ENCODE results near the gene DRG2. TPM values are rescaled to one million over a fixed set of nuclear protein-coding genes. Genes with fewer than 3 reads are reported as not detected.

The DRG2 gene
- total RNA-seq, 2 donors from 2014 or later, result 25.5 to 26.1 TPM

DNA sequence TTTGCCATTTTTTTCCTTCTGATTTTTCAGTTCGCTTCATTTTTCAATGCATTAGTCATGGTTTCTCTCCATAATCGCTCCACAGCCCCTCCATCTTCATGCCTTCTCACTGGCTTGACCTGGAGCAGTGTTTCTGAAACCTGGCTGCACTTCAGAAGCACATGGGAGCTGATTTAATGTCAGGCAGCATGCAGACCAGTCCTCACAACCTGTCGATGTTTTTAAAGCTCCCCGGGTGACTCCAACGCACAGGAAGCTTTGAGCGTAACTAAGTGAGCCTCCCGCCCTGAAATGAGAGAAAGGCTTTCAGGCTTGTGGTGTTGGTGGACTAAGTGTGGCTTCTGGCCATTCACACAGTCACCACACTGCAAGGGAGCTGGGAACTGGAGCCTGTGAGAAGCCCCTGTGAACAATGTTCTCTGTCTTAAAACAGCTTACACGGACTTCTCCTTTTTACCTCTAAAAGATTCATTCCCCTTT is 16.8 kb upstream of the DRG2 start:
- DNase-seq (ENCODE audit: low spot score), result no peak
- intact Hi-C loops (cut with DNase I), result no loop called here

DNA sequence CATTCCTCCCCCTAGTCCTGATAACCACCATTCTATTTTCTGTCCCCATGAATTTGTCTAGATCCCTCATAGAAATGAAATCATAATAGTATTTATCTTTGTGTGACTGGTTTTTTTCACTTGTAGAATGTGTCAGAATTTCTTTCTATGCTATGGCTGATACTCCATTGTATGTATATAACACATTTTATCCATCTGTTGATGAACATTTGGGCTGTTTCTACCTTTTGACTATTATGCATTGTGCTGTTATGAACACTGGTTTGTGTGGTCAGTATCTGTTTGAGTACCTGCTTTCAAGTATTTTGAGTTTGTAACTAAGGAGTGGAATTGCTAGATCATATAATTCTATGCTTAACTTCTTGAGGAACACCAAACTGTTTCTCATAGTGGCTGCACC is 16.0 kb upstream of the DRG2 start:
- intact Hi-C loops (cut with DNase I), result no loop called here
- no peak for DNase-seq (ENCODE audit: low spot score)

GRCh38 chr17:18074566-18075272 is 13.0 kb upstream of the DRG2 start:
- DNase-seq (ENCODE audit: low spot score), result no peak
- intact Hi-C loops (cut with DNase I), result no loop called here

GRCh38 chr17:18076936-18077335 is 10.8 kb upstream of the DRG2 start:
- no peak for DNase-seq (ENCODE audit: low spot score)
- intact Hi-C loops (cut with DNase I), result no loop called here

- intact Hi-C loops (cut with DNase I), result no loop called here
- DNase-seq (ENCODE audit: low spot score), result no peak
These were observed 8.2 kb upstream of the DRG2 start for GRCh38 chr17:18079543-18079942.

DNA sequence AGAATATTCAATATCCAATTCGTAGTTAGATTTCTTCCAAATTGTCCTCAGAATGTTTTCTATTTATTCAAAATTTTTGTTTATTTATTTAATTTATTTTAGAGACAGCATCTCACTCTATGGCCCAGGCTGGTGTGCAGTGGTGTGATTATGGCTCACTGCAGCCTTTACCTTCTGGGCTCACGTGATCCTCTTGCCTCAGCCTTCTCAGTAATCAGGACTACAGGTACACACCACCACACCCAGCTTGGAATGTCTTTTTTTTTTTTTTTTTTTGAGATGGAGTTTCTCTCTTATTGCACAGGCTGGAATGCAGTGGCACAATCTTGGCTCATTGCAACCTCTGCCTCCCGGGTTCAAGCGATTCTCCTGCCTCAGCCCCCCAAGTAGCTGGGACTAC is 3.5 kb upstream of the DRG2 start:
- DNase-seq (ENCODE audit: low spot score), result no peak
- intact Hi-C loops (cut with DNase I), result no loop called here

DNA sequence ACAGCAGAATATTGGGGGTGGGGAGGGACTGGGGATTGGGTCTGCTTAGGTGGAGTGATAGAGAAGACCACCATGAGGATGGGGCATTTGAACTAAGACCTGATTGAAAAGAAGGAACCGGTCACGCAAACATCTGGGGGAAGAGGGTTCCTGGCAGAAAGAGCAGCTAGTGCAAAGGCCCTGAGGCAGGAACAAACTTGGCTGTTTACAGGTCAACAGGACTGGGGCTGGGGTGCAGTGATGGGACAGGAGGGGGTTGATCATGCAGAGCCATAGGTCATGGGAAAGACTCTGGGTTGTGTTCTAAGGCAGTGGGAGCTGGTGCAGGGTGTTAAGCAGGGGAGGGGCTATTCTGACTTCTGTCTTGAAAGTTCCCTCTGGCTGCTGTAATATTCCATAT is 1.9 kb downstream of the DRG2 start:
- intact Hi-C loops (cut with DNase I), result no loop called here
- DNase-seq (ENCODE audit: low spot score), result no peak

DNA sequence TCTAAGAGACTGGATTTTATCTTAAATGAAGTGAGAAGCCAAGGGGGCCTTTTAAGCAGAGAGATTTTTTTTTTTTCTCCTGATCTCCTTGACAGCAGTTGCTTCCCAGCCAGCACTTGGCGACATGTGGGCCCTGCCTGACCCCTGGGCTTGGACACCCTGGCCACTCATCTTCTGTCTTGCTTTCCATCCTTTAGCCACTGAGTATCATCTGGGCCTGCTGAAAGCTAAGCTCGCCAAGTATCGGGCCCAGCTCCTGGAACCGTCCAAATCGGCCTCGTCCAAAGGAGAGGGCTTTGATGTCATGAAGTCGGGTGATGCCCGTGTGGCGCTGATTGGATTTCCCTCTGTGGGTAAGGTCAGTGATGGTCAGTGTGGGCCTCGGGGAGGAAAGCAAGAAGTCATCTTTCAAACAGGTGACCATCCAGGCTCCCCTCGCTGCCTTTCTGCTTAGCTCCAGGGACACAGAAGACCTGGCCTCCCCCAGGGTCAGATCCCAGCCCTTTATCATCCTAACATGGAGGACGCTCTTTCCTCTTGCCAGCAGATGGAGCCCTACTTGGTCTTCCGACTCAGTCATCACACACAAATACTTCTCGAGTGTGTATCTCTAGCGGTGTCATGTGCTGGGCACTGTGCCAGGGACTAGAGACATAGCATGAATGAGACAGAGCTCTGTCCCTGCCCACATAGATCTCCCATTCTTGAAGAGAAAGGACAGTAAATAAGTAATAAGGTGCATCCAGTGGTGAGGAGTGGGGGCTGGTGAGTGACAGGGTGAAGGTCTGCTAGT is 6.1 kb downstream of the DRG2 start:
- no peak for DNase-seq (ENCODE audit: low spot score)
- intact Hi-C loops (cut with DNase I), result no loop called here

DNA sequence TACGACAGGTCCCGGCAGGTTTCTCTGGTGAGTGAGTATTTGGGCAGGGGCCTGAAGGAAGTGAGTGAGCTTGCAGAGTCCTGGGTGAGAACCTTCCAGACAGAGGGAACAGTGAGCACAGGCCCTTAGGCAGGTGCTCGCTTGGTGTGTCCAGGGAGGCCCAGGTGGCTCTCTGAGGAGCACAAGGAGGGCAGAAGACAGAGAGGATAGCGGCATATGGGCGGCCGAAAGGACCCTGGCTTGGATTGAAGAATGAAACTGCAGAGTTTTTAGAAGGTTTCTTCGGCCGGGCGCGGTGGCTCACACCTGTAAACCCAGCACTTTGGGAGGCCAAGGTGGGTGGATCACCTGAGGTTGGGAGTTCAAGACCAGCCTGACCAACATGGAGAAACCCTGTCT is 6.7 kb downstream of the DRG2 start:
- DNase-seq (ENCODE audit: low spot score), result no peak
- intact Hi-C loops (cut with DNase I), result no loop called here

GRCh38 chr17:18099516-18099915 is 11.8 kb downstream of the DRG2 start:
- no peak for DNase-seq (ENCODE audit: low spot score)
- intact Hi-C loops (cut with DNase I), result no loop called here

GRCh38 chr17:18100616-18101015 is 12.9 kb downstream of the DRG2 start:
- DNase-seq (ENCODE audit: low spot score), result no peak
- intact Hi-C loops (cut with DNase I), result no loop called here

DNA sequence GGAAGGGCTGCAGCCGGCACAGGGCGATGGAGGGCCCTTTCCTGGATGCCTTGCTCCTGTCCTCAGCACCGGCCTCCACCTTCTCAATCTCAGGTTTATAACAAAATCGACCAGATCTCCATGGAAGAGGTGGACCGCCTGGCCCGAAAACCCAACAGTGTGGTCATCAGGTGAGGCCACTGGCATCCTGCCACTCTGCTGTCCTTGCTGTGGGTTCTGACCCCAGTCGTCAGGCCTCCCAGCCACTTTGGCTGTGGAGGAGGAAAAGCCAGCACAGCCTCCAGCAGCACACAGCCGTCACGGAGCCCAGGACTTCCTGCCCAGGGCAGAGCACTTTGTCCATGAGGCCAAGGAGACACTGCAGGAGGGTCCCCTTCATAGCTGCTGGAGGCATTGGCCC is 14.1 kb downstream of the DRG2 start:
- DNase-seq (ENCODE audit: low spot score), result no peak
- intact Hi-C loops (cut with DNase I), result no loop called here

DNA sequence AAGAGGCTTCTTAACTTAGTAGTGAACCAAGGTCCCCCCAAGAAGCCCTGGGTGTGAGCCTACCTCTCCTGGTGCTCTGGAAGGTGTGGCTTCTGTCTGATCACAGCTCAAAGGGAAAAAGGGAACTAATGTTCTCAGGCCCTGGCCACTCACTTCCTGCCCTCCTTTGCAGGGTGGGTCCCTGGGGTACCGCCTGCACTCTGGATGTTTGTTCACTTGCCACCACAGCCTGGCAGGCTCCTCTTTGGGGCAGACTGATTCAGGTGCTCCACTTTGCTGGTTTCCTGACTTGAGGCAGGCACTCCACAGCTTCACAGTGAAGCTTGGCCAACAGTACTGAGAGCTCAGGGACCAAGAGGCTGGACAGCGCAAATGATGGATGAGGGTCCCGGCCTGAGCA is 14.9 kb downstream of the DRG2 start:
- no peak for DNase-seq (ENCODE audit: low spot score)
- intact Hi-C loops (cut with DNase I), result no loop called here

DNA sequence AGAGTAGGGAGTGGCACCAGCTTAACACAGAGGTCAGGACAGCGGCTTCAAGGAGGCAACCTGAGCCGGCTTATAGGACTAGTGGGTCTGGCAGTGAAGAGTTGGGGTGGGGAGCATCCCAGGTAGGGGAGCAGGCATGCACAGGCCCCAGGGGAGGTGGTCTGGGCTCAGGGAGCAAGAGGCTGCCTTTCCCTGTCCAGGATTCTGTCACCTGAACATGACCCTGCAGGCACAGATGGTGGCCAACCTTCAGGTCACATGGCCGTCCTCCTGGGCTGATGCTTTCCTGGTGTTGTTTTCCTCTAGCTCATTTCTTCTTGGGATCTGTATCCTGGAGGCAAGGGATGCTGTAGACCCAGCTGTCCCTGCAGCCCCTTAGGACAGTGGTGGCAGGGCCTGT is 17.3 kb downstream of the DRG2 start:
- intact Hi-C loops (cut with DNase I), result no loop called here
- DNase-seq (ENCODE audit: low spot score), result no peak

- DNase-seq (ENCODE audit: low spot score), result no peak
These were observed 17.8 kb downstream of the DRG2 start for GRCh38 chr17:18105595-18105994.

DNA sequence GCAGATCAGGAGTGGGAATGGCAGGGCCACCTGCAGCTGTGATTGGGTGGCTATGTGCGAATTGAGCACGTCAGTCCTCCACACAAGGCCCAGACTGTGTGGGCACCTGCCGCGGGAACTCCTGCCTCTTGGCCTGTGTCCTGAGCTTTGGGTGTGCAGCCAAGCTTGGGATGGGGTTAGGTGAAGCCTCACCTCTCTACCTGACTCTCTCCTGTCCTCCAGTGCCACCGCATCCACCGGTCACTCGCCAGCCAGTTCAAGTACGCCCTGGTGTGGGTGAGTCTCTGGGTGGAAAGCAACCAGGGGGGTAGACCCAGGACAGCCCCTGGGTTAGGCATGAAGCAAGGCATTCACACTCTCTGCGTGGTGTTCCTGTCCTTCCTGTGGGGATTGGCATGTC is 18.5 kb downstream of the DRG2 start:
- intact Hi-C loops (cut with DNase I), result no loop called here
- no peak for DNase-seq (ENCODE audit: low spot score)

More at GRCh38 chr17:18105595-18105994, 17.8 kb downstream of the DRG2 start:
- intact Hi-C loops (cut with DNase I), result no loop called here

DNA sequence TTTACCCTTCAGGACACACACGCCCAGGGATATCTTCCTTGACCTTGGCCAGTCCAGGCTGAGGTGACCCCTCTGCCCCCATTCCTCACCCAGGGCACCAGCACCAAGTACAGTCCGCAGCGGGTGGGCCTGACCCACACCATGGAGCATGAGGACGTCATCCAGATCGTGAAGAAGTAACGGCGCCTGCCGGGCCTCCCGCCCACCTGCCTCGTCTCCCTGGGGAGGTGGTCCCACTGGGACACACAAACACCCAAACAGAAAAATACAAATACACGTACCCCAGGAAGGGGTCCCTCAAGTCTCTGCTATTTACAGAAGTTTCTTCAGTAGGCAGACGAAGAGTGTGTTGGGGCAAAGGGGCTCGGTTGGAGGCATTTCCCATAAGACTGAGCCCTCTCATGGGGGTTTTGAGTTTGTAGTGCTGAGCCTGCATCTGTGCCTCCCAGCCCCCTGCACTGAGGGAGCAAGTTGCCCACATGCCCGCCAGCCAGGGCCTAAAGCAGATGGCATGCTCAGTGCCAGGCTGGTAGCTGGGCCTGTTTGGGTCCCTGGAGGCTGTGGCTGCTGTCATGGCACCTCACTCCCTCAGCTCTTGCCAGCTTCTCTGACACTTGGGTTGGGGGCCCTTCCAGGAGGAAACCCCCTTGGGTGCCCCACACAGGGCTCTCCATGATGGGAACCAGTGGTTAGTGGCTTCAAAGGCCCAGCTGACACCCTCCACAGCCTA is 19.5 kb downstream of the DRG2 start:
- intact Hi-C loops (cut with DNase I), result no loop called here
- DNase-seq (ENCODE audit: low spot score), result no peak

GRCh38 chr17:18107971-18108370 is 20.2 kb downstream of the DRG2 start:
- intact Hi-C loops (cut with DNase I), result no loop called here

GRCh38 chr17:18108401-18109312 is 20.9 kb downstream of the DRG2 start, which contains the start of gene MYO15A:
Gene MYO15A, plus strand, starts transcription at chr17:18108756. Its CDS starts 10,045 bp downstream, at chr17:18118801.
- intact Hi-C loops (cut with DNase I), result no loop called here
- no peak for DNase-seq (ENCODE audit: low spot score)

More at GRCh38 chr17:18107971-18108370, 20.2 kb downstream of the DRG2 start:
- DNase-seq (ENCODE audit: low spot score), result no peak

Measured in posterior vena cava (tissue), 2 donors.